HPDE6-E6E7 (cell line): ENCODE data around the gene ARL3.
"Not testable (repeated sequence)": the region's sequence is repeated elsewhere in the genome, so short reads cannot be mapped to it uniquely, and the experiment has no call there.

Experiments used
- DNase-seq: peaks from one replicate; pipeline ENCODE4 v3.0.0; 2011; ENCODE audit warnings: missing footprints; ENCODE audit errors: extremely low spot score

Gene ARL3

GRCh38 chr10:102704915-102705314 lies 9.3 kb downstream of the ARL3 start:
- no peak for DNase-seq

GRCh38 chr10:102702742-102703141 lies 11.5 kb downstream of the ARL3 start:
- no peak for DNase-seq

GRCh38 chr10:102701796-102702195 lies 12.4 kb downstream of the ARL3 start:
- no peak for DNase-seq

- DNase-seq = no peak
These were observed 12.9 kb downstream of the ARL3 start for GRCh38 chr10:102701272-102701671.

GRCh38 chr10:102698894-102699293 lies 15.3 kb downstream of the ARL3 start:
- no peak for DNase-seq

- DNase-seq = no peak
These were observed 17.5 kb downstream of the ARL3 start for GRCh38 chr10:102696736-102697135.

GRCh38 chr10:102695401-102695800 lies 18.8 kb downstream of the ARL3 start:
- not testable (repeated sequence) for DNase-seq

- DNase-seq = no peak
These were observed 22.7 kb downstream of the ARL3 start for GRCh38 chr10:102691285-102692066.

GRCh38 chr10:102683736-102684135 lies 30.5 kb downstream of the ARL3 start:
- no peak for DNase-seq

GRCh38 chr10:102682981-102683380 lies 31.2 kb downstream of the ARL3 start:
- no peak for DNase-seq

- no peak for DNase-seq
These were observed 31.8 kb downstream of the ARL3 start for GRCh38 chr10:102682416-102682815.

GRCh38 chr10:102681696-102682095 lies 32.5 kb downstream of the ARL3 start:
- DNase-seq = no peak

GRCh38 chr10:102679596-102679995 lies 34.6 kb downstream of the ARL3 start:
- DNase-seq = no peak

- no peak for DNase-seq
These were observed 35.3 kb downstream of the ARL3 start for GRCh38 chr10:102678842-102679289.

GRCh38 chr10:102678068-102678400 lies 36.2 kb downstream of the ARL3 start:
- DNase-seq = no peak

GRCh38 chr10:102677331-102678067 lies 36.7 kb downstream of the ARL3 start:
- DNase-seq = no peak

- DNase-seq = no peak
These were observed 37.5 kb downstream of the ARL3 start for GRCh38 chr10:102676534-102677315.

- no peak for DNase-seq
These were observed 38.3 kb downstream of the ARL3 start for GRCh38 chr10:102675666-102676533.

- DNase-seq = no peak
These were observed 39.1 kb downstream of the ARL3 start for GRCh38 chr10:102675011-102675665.

GRCh38 chr10:102674566-102674965 lies 39.6 kb downstream of the ARL3 start:
- no peak for DNase-seq
